K562 (cell line): Measurements from ENCODE around the gene LILRB3. TPM values are rescaled to one million over a fixed set of nuclear protein-coding genes. Genes with fewer than 3 reads are reported as not detected.

ENCODE experiments used
- KDM4B ChIP-seq, 2 experiments: fragments of 450-650 bp in 1 of 2; sonication (generic) in 1 of 2; IDR thresholded peaks; 2 replicates each; pipeline ENCODE4 v1.6.1; 2016 to 2017; ENCODE audit warnings: borderline replicate concordance in 2 of 2, antibody characterized with exemption in 1 of 2, low read depth in 1 of 2, mild to moderate bottlenecking in 1 of 2
- MAFG ChIP-seq: fragments of 450-650 bp; conservative IDR thresholded peaks from 2 replicates; pipeline ENCODE4 v1.6.1; 2016; ENCODE audit warnings: missing genetic modification characterization, missing compliant biosample characterization
- MEF2D ChIP-seq: conservative IDR thresholded peaks from 2 replicates; pipeline ENCODE4 v1.6.1; 2016; ENCODE audit warnings: low read depth, missing genetic modification characterization, missing compliant biosample characterization
- MYC ChIP-seq, 2 experiments: fragments of 250-450 bp in 1 of 2; sonication (Bioruptor Pico) in 1 of 2; IDR thresholded peaks; 2 replicates each; pipeline versions ENCODE4 v1.5.1 to v1.6.1; 2012 to 2021; ENCODE audit warnings: low read depth in 2 of 2, borderline replicate concordance in 1 of 2, improper control_type of control experiment in 1 of 2, low read length in 1 of 2, mild to moderate bottlenecking in 1 of 2, moderate library complexity in 1 of 2
- MYNN ChIP-seq, 2 experiments: sonication (generic); formaldehyde crosslinking in 1 of 2; IDR thresholded peaks; 2 replicates each; pipeline versions ENCODE4 v1.5.0 to v1.6.1; 2016 to 2020; ENCODE audit warnings: antibody characterized with exemption in 1 of 2, missing genetic modification reagents in 1 of 2
- NONO ChIP-seq, 2 experiments: fragments of 200-400 bp in 1 of 2; fragments of 450-650 bp in 1 of 2; formaldehyde crosslinking in 1 of 2; IDR thresholded peaks; 2 replicates each; pipeline ENCODE4 v1.6.1; 2017; ENCODE audit warnings: low read depth in 2 of 2, mild to moderate bottlenecking in 2 of 2, moderate library complexity in 2 of 2, low read length in 1 of 2
- PATZ1 ChIP-seq: fragments of 250-450 bp; sonication (Bioruptor Pico); IDR thresholded peaks from 2 replicates; pipeline ENCODE4 v1.5.0; 2020; ENCODE audit warnings: mild to moderate bottlenecking, borderline replicate concordance
- RBBP5 ChIP-seq: fragments of 200-600 bp; sonication (generic); IDR thresholded peaks from 2 replicates; pipeline ENCODE4 v1.6.1; 2012; ENCODE audit warnings: borderline replicate concordance, mild to moderate bottlenecking, low read length, control low read depth, inconsistent platforms; ENCODE audit not compliant: insufficient read depth, poor library complexity, severe bottlenecking
- SNRNP70 ChIP-seq: fragments of 200-400 bp; formaldehyde crosslinking; optimal IDR thresholded peaks from 2 replicates; pipeline ENCODE3; 2017; ENCODE audit warnings: low read depth, low read length
- SOX6 ChIP-seq: fragments of 450-650 bp; IDR thresholded peaks from 2 replicates; pipeline ENCODE4 v1.6.1; 2014; ENCODE audit warnings: mild to moderate bottlenecking
- SRF ChIP-seq, 2 experiments: fragments of 250-450, 450-650 bp in 1 of 2; sonication (Bioruptor Pico) in 1 of 2; sonication (generic) in 1 of 2; formaldehyde crosslinking; IDR thresholded peaks; 2 replicates each; pipeline versions ENCODE4 v1.5.0 to v1.5.1; 2020 to 2022; ENCODE audit warnings: mild to moderate bottlenecking in 1 of 2, missing genetic modification reagents in 1 of 2
- TCF7 ChIP-seq: sonication (generic); IDR thresholded peaks from 2 replicates; pipeline ENCODE4 v1.6.1; 2016; ENCODE audit warnings: antibody characterized with exemption, borderline replicate concordance
- ZNF184 ChIP-seq: sonication (generic); formaldehyde crosslinking; IDR thresholded peaks from 2 replicates; pipeline ENCODE4 v1.5.0; 2020; ENCODE audit warnings: missing genetic modification reagents
- ZNF655 ChIP-seq: fragments of 250-450 bp; sonication (Bioruptor Pico); IDR thresholded peaks from 2 replicates; pipeline ENCODE4 v1.5.0; 2021
- ZNF695 ChIP-seq: fragments of 450-650 bp; formaldehyde crosslinking; IDR thresholded peaks from 2 replicates; pipeline ENCODE4 v1.4.0; 2020; ENCODE audit warnings: mild to moderate bottlenecking, moderate library complexity
- ZNF766 ChIP-seq: fragments of 200-800 bp; sonication (Bioruptor generic); conservative IDR thresholded peaks from 2 replicates; pipeline ENCODE4 v1.6.1; 2016; ENCODE audit warnings: missing genetic modification characterization, missing compliant biosample characterization
- polyA plus RNA-seq, 8 experiments: library from polyadenylated mRNA; depleted of rRNA in 4 of 8; stranded (reverse) in 5 of 8; unstranded in 3 of 8; fragments of >200 nt; fragmentation: Nextera tagmentation in 2 of 8; fragmentation: Illumina TruSeq in 1 of 8; extraction: Ambion mirVana in 2 of 8; extraction: Trizol in 1 of 8; gene quantifications; 2 replicates each; pipeline versions ENCODE4 v1.2.1 to v1.2.3, GENCODE V29; 2011 to 2014; ENCODE audit warnings: inconsistent platforms in 1 of 8, missing spikeins in 1 of 8
- total RNA-seq, 7 experiments: library from RNA; depleted of rRNA in 6 of 7; stranded (reverse); fragments of >200 nt in 6 of 7; fragmentation: Illumina TruSeq in 2 of 7; extraction: Trizol in 2 of 7; gene quantifications; 2 replicates each; pipeline versions ENCODE4 v1.2.1 to v1.2.3, GENCODE V29; 2011 to 2021; ENCODE audit warnings: low replicate concordance in 1 of 7
- TF ChIP-seq, protein P1 (sequence below): fragments of 250-450 bp; sonication (Bioruptor Pico); IDR thresholded peaks from 2 replicates; pipeline ENCODE4 v1.4.0; 2020

The LILRB3 gene
- total and polyA plus RNA-seq, 9 of the 15 experiments (the other 6 are each of a cell fraction or from before 2014, with no cell fraction given), result 0.01 to 0.09 TPM; not detected in 7

DNA sequence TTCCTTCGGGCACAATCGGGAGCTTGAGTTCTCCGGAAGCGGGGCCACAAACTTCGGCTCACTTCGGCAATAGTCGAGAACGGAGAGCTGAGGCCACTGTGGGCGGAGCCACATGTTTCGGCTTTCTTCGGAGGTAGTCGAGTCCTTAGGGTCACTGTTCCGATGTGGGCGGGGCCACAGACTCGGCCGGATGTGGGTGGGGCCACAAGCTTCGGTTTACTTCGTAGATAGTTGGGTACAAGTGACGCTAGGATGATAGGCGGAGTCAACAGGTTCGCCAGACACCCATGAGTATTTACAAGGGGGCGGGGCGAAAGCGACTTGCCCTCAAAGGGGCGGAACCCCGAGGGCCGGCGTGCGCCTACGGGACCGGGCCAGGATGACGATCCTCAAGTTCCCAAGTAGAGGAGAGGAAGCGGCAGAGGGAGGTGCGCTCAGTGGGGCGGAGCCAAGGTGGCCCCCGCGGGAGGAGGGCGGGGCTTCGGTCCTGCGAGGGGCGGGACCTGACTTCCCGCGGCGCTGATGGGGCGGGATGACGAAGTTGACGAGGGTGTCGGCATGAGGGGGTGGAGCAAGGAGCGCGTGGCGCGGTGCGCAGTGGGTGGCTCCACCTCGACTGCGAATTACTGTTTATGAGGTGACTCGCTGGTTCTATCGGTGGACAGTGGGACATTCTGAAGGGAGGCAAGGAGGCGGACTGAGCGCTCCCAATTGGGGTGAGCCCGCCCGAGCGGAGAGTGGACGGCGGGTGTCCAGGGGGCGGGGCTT, 32.9 kb downstream of the LILRB3 start (continued):
- TF ChIP-seq RBBP5 (no peak), ZNF184 (no peak), MYNN (IDR thresholded peaks at IDR 0.05) (no peak), MYNN (CRISPR knock-in tag; IDR thresholded peaks at IDR 0.05) (no peak), ZNF766 (no peak), ZNF655 (CRISPR knock-in tag) (no peak), MYC (IDR thresholded peaks at IDR 0.05; ENCODE audit: low read depth, low read length) (peak; percentile 96), MYC (CRISPR knock-in tag; IDR thresholded peaks at IDR 0.05; ENCODE audit: borderline replicate concordance, low read depth) (peak; percentile 87; the same call in 1 of the 2 replicates), MAFG (tag) (no peak), SOX6 (no peak), SNRNP70 (no peak), KDM4B (IDR thresholded peaks at IDR 0.05; ENCODE audit: borderline replicate concordance in 2 of 2, low read depth in 1 of 2) (no peak), PATZ1 (CRISPR knock-in tag) (no peak), ZNF695 (CRISPR knock-in tag) (no peak), MEF2D (peak; percentile 23; the same call in 1 of the 2 replicates), NONO (IDR thresholded peaks at IDR 0.05; ENCODE audit: low read depth in 2 of 2, low read length in 1 of 2) (no peak), TCF7 (no peak), SRF (CRISPR knock-in tag; IDR thresholded peaks at IDR 0.05) (peak in 1 of 2 experiments; percentile 57; a peak in 1 of 4 replicates)
- TF ChIP-seq, protein P1, sequence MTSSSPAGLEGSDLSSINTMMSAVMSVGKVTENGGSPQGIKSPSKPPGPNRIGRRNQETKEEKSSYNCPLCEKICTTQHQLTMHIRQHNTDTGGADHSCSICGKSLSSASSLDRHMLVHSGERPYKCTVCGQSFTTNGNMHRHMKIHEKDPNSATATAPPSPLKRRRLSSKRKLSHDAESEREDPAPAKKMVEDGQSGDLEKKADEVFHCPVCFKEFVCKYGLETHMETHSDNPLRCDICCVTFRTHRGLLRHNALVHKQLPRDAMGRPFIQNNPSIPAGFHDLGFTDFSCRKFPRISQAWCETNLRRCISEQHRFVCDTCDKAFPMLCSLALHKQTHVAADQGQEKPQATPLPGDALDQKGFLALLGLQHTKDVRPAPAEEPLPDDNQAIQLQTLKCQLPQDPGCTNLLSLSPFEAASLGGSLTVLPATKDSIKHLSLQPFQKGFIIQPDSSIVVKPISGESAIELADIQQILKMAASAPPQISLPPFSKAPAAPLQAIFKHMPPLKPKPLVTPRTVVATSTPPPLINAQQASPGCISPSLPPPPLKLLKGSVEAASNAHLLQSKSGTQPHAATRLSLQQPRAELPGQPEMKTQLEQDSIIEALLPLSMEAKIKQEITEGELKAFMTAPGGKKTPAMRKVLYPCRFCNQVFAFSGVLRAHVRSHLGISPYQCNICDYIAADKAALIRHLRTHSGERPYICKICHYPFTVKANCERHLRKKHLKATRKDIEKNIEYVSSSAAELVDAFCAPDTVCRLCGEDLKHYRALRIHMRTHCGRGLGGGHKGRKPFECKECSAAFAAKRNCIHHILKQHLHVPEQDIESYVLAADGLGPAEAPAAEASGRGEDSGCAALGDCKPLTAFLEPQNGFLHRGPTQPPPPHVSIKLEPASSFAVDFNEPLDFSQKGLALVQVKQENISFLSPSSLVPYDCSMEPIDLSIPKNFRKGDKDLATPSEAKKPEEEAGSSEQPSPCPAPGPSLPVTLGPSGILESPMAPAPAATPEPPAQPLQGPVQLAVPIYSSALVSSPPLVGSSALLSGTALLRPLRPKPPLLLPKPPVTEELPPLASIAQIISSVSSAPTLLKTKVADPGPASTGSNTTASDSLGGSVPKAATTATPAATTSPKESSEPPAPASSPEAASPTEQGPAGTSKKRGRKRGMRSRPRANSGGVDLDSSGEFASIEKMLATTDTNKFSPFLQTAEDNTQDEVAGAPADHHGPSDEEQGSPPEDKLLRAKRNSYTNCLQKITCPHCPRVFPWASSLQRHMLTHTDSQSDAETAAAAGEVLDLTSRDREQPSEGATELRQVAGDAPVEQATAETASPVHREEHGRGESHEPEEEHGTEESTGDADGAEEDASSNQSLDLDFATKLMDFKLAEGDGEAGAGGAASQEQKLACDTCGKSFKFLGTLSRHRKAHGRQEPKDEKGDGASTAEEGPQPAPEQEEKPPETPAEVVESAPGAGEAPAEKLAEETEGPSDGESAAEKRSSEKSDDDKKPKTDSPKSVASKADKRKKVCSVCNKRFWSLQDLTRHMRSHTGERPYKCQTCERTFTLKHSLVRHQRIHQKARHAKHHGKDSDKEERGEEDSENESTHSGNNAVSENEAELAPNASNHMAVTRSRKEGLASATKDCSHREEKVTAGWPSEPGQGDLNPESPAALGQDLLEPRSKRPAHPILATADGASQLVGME (CRISPR knock-in tag), result no peak
